HuH-7.5 (cell line): Measurements from ENCODE around the gene NHLH1.

Experiments
- DNase-seq: peaks from one replicate; pipeline ENCODE4 v3.0.0; 2011; ENCODE audit warnings: low spot score

Gene NHLH1

DNA sequence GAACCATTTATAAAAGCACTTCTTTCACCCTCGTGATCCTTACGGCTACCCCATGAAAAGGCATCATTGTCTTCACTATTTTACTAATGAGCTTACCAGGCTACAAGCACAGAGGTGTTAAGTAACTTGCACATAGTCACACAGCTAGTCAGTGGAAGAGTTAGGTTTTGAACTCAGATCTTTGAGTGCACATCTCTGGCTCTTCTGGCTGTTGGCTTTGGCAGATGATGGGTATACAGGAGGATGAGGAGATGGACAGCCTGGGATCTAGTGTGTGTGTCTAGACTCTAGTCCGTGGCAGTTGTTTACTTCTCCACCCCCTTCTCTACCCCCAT lies 45.1 kb downstream of the NHLH1 start:
- no peak for DNase-seq

DNA sequence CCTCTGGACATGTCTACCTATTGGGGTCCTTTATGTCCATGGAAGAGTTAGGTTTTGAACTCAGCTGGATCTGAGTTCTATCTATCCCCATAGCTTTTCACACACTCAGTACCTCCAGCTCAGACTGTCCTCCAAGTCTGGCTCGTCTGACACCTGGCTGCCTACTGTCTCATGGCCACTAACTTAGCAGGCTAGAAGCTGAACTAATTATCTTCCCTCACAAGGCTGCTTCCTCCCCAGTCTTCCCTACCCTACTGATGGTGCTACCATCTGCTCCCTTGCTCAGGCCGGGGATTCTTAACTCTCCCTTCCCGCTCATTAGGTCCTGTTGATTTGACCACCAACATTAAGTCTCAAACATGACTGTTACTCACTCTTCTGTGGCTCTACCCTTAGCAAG lies 46.8 kb downstream of the NHLH1 start:
- DNase-seq = no peak

DNA sequence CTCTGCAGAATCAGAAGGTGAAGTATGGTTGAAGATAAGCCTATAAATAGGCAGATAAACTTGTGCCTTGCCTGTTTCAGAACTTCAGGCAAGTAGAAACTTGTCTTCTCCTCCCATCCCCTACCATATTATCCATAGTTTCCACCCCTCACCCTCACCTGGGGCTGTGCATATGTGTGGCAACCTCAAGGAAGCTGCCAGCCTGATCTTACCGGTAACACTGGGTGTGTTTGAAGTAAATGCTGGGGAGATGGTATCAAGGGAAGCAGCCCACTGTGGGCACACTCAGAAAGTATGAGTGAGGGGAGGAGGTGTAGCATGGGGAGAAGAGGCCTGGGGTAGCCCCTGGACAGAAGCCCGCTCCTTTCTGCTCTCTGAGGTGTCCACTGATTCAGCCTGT lies 48.0 kb downstream of the NHLH1 start:
- no peak for DNase-seq

DNA sequence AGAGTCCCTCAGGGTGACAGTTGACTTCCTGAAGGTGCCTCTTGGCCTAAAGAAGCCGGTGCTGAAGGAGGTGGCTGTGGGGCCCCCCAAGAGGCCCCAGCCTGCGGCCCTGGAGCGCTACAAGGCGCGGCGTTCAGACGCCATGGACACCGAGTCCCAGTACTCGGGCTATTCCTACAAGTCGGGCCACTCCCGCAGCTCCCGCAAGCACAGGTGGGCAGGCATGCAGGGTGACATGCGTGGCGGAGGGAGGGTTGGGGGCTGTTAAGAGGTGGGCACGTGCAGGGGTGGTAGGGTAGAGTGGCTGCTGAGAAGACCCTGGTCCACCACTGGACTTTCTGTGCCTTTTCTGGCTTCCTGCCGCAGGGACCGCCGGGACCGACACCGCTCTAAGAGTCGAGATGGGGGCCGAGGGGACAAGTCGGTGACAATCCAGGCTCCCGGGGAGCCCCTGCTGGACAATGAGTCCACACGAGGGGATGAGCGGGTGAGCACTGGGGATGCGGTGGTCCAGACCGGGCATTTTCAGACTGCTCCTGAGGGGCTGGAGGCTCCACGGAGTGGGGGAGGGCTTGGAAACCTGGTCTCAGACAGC lies 48.9 kb downstream of the NHLH1 start:
- DNase-seq = no peak

DNA sequence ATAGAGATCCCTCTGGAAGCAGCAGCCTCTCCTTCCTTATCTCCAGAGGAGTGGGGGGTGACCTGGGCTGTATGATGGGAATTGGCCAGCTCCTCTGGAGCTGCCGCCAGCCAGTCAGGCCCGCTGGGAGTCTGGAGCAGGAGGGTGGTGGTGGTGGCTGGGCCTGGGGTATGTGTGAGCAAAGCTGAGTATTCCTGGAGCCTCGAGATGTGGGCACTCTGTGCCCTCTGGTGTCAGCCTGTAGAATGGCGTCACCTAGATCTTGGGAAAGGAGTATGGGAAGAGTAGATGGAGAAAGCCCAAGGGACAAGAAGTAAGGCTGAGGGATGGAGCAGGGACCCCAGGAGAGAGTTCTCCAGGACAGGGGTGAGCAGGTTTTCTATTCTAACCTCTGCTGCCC lies 49.5 kb downstream of the NHLH1 start:
- DNase-seq = peak; percentile 56

DNA sequence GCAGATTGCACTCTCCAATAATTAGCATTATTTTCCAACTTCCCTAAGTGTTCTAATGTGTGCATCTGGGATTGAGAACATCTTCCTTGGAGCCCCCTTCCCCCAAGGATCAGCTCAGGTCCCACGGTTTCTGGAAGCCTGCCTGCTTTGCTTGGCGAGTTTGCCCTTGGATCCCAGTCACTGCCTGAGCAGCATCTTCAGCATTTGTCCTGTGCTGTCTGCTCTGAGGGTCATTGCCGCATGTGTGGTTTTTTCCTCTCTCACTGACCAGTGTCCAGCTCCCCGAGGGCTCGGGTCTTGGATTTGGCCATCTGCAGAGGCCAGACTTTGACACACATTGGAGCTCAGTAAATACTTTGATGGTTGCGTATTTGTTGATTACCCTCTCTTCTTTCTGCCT lies 51.6 kb downstream of the NHLH1 start:
- DNase-seq = no peak

DNA sequence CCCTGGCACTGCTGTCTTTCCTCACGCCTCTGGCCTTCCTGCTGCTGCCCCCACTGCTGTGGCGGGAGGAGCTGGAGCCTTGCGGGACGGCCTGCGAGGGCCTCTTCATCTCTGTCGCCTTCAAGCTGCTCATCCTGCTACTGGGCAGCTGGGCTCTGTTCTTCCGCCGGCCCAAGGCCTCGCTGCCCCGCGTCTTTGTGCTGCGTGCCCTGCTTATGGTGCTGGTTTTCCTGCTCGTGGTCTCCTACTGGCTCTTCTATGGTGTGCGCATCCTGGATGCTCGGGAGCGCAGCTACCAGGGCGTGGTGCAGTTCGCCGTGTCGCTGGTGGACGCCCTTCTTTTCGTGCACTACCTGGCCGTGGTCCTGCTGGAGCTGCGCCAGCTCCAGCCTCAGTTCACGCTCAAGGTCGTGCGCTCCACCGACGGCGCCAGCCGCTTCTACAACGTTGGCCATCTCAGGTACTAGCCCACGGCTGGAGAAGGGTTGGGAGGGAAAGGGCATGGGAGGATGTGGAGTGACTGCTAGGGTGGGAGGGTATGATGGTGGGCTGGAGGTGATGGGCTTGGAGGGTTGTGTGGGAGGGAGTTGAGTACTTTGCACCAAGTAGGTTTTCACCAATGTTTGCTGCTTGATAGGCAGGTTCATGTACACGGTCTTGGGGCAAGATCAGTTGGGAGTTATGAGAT lies 52.4 kb downstream of the NHLH1 start:
- DNase-seq = no peak

DNA sequence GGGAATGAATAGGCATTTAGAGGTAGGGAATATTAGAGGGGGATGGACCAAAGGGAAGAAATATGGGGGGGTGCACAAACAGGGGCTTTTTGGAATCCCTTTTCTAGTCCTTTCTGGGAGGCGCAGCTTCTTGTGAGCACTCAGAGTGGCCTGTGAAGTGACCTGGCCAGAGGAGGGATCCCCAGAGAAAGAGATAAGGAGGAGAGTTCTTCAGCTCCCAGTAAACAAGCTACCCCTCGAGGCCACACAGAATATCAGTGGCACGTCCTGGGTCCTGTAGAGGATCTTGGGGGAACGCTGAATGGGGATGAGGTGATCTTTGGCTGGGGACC lies 52.9 kb downstream of the NHLH1 start:
- no peak for DNase-seq

DNA sequence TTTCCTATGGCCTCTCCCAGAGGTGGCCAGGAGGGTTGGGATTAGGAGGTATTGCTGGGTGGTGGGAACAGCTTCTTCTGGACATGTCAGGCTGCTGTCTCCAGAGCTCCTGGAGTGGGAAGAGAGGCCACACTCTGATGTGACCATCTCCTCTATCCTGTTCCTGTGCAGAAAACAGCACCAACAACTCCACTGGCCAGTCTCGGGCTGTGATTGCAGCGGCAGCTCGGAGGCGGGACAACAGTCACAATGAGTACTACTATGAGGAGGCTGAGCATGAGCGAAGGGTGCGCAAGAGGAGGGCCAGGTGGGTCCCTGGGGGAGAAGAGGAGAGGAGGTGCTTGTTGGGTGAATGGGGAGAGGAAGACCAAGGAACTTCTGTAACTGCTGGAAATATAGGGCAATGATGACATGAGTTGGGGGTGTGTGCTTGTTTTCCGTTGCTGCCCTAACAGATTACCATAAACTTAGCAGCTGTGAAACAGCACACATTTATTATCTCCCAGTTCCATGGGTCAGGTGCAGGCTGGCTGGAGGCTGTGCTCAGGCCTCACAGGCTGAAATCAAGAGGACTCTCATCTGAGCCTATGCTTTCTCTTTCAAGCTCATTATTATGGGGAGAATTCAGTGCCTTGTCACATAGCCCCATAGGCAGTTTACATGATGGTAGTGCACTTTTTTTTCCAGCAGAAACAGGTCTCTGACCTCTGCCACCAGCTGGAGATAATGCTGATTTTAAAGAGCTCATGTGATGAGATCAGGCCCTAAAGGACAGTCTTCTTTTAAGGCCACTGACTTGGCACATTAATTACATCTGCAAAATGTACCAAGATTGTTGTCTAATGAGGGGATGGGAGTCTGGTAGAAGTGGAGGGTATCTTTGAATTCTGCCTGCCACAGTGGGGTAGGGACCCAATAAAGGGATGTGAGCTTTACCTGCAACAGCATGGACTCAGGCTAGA lies 54.3 kb downstream of the NHLH1 start:
- no peak for DNase-seq

DNA sequence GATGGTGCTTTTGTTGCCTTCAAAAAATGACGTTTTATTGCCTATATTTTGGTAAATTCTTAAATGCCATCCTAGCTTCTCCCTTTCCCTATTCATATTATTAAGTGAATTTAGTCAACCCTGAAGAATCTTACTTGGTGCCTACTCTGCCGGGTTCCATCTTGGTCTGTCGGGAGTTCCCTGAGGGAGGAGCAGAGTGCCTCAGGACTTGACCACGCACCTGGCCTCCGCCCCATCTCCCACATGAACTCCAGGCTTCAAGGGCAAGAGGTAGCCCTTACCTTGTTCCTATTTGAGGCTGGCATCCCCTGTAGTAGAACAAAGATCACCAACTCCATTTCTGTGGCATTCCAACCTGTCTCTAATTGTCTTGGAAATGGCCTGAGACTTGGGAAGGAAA lies 55.0 kb downstream of the NHLH1 start:
- no peak for DNase-seq
